Astrocyte (in vitro differentiated cells and primary cell): ENCODE data around the gene SPTAN1. TPM values are rescaled to one million over a fixed set of nuclear protein-coding genes. Genes with fewer than 3 reads are reported as not detected.

Experiments
- DNase-seq: peaks from one replicate; pipeline ENCODE4 v3.0.0-alpha.2; 2010; ENCODE audit warnings: low read depth
- FAIRE-seq: peaks from 2 replicates; lab custom pipeline; 2011; peaks lifted over from hg19 to GRCh38; lab: Jason Lieb, UNC
- H2AFZ ChIP-seq: 2 replicates; pipeline ENCODE4 v1.6.0; 2012; ENCODE audit warnings: low read depth, low read length, inconsistent platforms
- H3K27ac ChIP-seq: 2 replicates; pipeline ENCODE4 v1.5.1; 2011; ENCODE audit warnings: low read depth, low read length, inconsistent platforms
- H3K27me3 ChIP-seq: 2 replicates; pipeline ENCODE4 v1.6.0; 2011; ENCODE audit warnings: low read length, inconsistent platforms; ENCODE audit not compliant: insufficient read depth
- H3K36me3 ChIP-seq: 2 replicates; pipeline ENCODE4 v1.5.1; 2011; ENCODE audit warnings: low read length, inconsistent platforms; ENCODE audit not compliant: insufficient read depth
- H3K4me1 ChIP-seq: 2 replicates; pipeline ENCODE4 v1.5.1; 2011; ENCODE audit warnings: low read length, inconsistent platforms; ENCODE audit not compliant: insufficient read depth
- H3K4me2 ChIP-seq: 2 replicates; pipeline ENCODE4 v1.6.0; 2012; ENCODE audit warnings: low read length, inconsistent platforms
- H3K4me3 ChIP-seq: 2 replicates; pipeline ENCODE4 v1.5.1; 2011; ENCODE audit warnings: low read depth, mild to moderate bottlenecking, low read length, inconsistent platforms; ENCODE audit not compliant: insufficient read depth
- H3K79me2 ChIP-seq: 2 replicates; pipeline ENCODE4 v1.6.0; 2012; ENCODE audit warnings: mild to moderate bottlenecking, low read length, inconsistent platforms; ENCODE audit not compliant: insufficient read depth
- H3K9ac ChIP-seq: 2 replicates; pipeline ENCODE4 v1.6.0; 2012; ENCODE audit warnings: mild to moderate bottlenecking, low read length, inconsistent platforms
- H3K9me3 ChIP-seq: 2 replicates; pipeline ENCODE4 v1.5.1; 2012; ENCODE audit warnings: low read depth, mild to moderate bottlenecking, low read length, inconsistent platforms; ENCODE audit not compliant: insufficient read depth
- H4K20me1 ChIP-seq: 2 replicates; pipeline ENCODE4 v1.6.0; 2012; ENCODE audit warnings: low read length, inconsistent platforms; ENCODE audit not compliant: insufficient read depth
- H3K27ac Mint-ChIP-seq: one replicate; pipeline ENCODE4 v1.8.0; 2021; ENCODE audit warnings: mild to moderate bottlenecking, mixed read lengths; ENCODE audit not compliant: unreplicated experiment
- H3K27me3 Mint-ChIP-seq: one replicate; pipeline ENCODE4 v1.8.0; 2021; ENCODE audit warnings: low read depth, mixed read lengths; ENCODE audit not compliant: unreplicated experiment
- H3K36me3 Mint-ChIP-seq: one replicate; pipeline ENCODE4 v1.8.0; 2021; ENCODE audit warnings: low read depth, mixed read lengths; ENCODE audit not compliant: unreplicated experiment
- H3K4me1 Mint-ChIP-seq: one replicate; pipeline ENCODE4 v1.8.0; 2021; ENCODE audit warnings: low read depth, mixed read lengths; ENCODE audit not compliant: unreplicated experiment
- H3K4me3 Mint-ChIP-seq: one replicate; pipeline ENCODE4 v1.8.0; 2021; ENCODE audit warnings: mild to moderate bottlenecking, moderate library complexity, mixed read lengths; ENCODE audit not compliant: unreplicated experiment
- H3K9me3 Mint-ChIP-seq: one replicate; pipeline ENCODE4 v1.8.0; 2021; ENCODE audit warnings: mild to moderate bottlenecking, mixed read lengths; ENCODE audit not compliant: unreplicated experiment
- CTCF ChIP-seq: IDR thresholded peaks from 2 replicates; pipeline ENCODE4 v1.5.1; 2011; ENCODE audit warnings: low read depth, mild to moderate bottlenecking, inconsistent platforms, low read length, moderate library complexity; ENCODE audit not compliant: insufficient read depth
- EZH2 ChIP-seq: IDR thresholded peaks from 2 replicates; pipeline ENCODE4 v1.6.1; 2012; ENCODE audit warnings: mild to moderate bottlenecking, low read length, inconsistent platforms; ENCODE audit not compliant: insufficient read depth
- total RNA-seq: library from RNA; stranded (reverse); gene quantifications from 2 replicates; pipeline ENCODE4 v1.2.1, GENCODE V29; 2021

The SPTAN1 gene
- total RNA-seq, 1 donor from 2014 or later, result 604 TPM

GRCh38 chr9:128548876-128549275 is 3.5 kb upstream of the SPTAN1 start:
- Mint-ChIP-seq H3K36me3 (peaks cover under 1% of the 10 kb centered on the region), H3K4me3 (peak overlapping the region; percentile 57), H3K4me1 (peaks cover 26% of the 10 kb centered on the region), H3K9me3 (no peaks in the 10 kb centered on the region), H3K27ac (peak overlapping the region; percentile 31), H3K27me3 (no peaks in the 10 kb centered on the region)
- no peak for TF ChIP-seq CTCF
- TF ChIP-seq EZH2, result no peak
- Histone ChIP-seq H3K4me1 (peaks cover 19% of the 10 kb centered on the region), H3K79me2 (peaks cover 15% of the 10 kb centered on the region), H3K27me3 (no peaks in the 10 kb centered on the region), H3K4me2 (no peak overlapping the region), H3K27ac (no peak overlapping the region), H2AFZ (no peak overlapping the region), H3K4me3 (no peak overlapping the region), H3K9ac (no peak overlapping the region), H4K20me1 (peaks cover 11% of the 10 kb centered on the region), H3K36me3 (no peaks in the 10 kb centered on the region), H3K9me3 (no peaks in the 10 kb centered on the region)
- DNase-seq, result no peak
- FAIRE-seq, result no peak

GRCh38 chr9:128550226-128550625 is 2.2 kb upstream of the SPTAN1 start:
- Histone ChIP-seq H3K4me1 (peaks cover 33% of the 10 kb centered on the region), H3K9ac (peak overlapping the region; percentile 85), H3K27ac (peak overlapping the region; percentile 80), H3K4me3 (no peak overlapping the region), H3K79me2 (peaks cover 28% of the 10 kb centered on the region), H4K20me1 (peaks cover 24% of the 10 kb centered on the region), H3K9me3 (no peaks in the 10 kb centered on the region), H3K27me3 (no peaks in the 10 kb centered on the region), H3K36me3 (no peaks in the 10 kb centered on the region), H2AFZ (peak overlapping the region; percentile 24), H3K4me2 (peak overlapping the region; percentile 95)
- Mint-ChIP-seq H3K4me3 (peak overlapping the region; percentile 34), H3K4me1 (peaks cover 26% of the 10 kb centered on the region), H3K9me3 (no peaks in the 10 kb centered on the region), H3K36me3 (no peaks in the 10 kb centered on the region), H3K27ac (peak overlapping the region; percentile 96), H3K27me3 (no peaks in the 10 kb centered on the region)
- no peak for FAIRE-seq
- TF ChIP-seq CTCF (no peak), EZH2 (no peak)
- DNase-seq, result no peak
